HK-2 (cell line): ENCODE data around the gene DTWD2.
"Not testable (repeated sequence)": the region's sequence is repeated elsewhere in the genome, so short reads cannot be mapped to it uniquely, and the experiment has no call there.

Experiments used
- DNase-seq: peaks from one replicate; pipeline ENCODE4 v3.0.0-alpha.2; 2018; ENCODE audit not compliant: unreplicated experiment

Gene DTWD2

DNA sequence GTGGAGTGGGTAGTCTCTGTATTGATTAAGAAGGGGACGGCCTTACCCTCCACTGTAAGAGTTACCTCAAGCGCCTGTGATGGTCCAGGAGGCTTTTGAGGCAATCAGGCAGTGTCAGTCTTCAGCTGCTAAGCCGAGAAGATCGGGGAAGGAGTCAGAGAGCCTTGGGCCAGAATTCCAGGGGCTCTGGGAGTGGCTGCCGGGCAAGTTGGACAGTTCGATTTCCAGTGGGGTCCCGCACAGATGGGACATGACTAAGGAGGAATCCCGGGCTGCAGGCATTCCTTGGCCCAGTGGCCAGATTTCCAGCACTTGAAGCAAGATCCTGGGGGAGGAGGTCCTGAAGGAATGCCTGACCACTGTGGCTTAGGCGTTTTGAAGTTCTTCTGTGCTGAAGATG, 38.0 kb downstream of the DTWD2 start:
- not testable (repeated sequence) for DNase-seq

DNA sequence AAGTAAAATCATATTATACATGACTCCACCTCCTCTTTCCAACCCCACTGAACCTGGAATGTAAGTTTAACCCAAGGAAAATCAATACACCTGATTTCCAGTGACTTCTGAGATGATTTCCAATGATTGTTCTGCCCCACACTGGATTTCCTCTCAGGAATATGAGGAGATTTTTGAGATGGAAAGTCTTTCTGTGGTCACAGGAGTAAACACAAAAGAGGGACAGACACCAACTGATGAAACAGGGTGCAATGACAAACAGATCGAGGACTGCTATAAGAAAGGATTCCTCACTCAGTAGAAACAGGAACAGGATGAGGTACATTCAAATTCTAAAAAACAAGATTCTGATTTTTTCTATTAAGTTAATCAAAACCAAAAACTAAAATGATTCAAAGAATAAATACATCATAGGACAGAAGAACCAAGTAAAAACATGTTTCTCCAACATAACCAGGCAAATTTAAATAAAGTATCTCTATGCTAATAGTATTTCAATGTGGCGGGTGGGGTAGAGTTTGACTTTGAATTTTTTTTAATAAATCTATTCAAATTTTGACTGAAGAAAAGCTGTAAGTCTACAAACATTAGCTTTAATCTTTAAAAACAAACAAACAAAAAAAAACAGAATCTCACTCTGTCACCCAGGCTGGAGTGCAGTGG, 42.1 kb downstream of the DTWD2 start:
- DNase-seq = no peak

DNA sequence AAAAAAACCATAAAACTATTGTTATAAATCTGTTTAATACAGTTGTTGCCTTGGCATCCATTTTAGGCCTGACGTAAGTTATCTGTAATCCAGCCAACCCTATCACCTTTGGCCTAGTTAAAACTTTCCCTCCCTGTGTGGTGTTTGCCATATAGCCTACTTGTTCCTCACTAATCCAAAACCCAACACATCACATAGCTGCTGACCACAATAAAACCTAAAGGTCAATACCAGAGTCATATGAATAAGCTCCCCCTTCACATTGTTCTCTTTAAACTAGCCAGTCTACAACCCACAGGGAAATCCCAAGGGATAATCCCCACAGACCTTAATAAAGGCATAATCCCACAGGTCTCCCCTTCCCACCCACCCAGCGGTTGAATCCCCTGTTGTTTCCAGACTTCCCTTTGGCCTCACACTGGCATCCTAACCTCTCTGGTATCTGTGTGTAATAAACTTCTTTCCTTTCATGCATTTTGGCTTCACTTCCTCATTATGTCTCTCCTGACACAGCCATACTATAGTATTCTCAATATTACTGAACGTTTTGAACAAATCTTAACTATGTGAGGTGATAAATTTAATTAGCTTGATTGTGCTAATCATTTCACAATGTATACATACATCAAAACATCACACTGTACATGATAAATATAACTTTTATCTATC, 50.8 kb downstream of the DTWD2 start:
- no peak for DNase-seq

DNA sequence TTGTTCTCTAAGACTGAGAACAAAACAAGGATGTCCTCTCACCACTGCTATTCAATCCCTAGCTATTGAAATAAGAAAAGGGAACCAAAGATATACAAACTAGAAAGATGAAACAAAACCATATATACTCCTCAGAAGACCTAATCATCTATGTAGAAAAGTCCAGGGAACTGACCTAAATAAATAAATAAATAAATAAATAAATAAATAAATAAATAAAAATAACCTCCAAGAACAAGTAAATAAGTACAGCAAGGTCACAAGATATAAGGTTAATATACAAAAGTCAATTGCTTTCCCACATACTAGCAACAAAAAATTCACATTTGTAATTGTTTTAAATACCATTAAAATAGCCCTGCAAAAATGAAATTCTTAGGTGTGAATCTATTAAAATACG, 54.6 kb downstream of the DTWD2 start:
- no peak for DNase-seq

DNA sequence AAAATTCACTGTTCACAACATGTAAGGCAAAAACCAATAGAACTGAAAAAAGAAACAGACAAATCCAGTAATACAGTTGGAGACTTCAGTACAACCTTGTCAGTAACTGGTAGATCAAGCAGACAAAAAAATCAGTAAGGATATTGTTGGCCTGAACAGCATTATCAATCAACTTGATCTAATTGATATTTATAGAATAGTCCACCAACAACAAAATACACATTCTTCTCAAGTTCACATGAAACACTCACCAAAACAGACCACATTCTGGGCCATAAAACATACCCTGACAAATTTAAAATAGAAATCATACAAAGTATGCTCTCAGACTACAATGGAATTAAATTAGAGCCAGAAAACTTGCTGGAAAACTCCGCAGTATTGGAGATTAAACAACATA, 56.8 kb downstream of the DTWD2 start:
- no peak for DNase-seq

DNA sequence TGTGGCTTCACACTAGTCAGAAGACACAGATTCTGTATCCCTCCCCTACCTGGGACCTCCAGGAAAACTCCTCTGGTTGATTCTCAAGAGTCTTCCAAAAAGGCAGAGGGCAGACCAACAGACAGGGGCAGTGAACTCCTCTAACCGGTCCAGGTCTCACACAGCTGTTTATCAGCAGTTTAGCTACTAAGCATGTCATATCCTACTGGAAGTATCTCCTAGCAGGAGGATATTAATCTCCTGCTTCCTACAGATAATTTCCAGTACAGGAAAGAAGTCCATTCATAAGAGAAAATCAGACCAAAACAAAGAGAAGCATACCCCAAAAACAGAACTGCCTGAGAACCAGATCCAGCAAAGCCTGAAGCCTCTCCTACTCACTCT, 64.3 kb downstream of the DTWD2 start:
- DNase-seq = no peak

DNA sequence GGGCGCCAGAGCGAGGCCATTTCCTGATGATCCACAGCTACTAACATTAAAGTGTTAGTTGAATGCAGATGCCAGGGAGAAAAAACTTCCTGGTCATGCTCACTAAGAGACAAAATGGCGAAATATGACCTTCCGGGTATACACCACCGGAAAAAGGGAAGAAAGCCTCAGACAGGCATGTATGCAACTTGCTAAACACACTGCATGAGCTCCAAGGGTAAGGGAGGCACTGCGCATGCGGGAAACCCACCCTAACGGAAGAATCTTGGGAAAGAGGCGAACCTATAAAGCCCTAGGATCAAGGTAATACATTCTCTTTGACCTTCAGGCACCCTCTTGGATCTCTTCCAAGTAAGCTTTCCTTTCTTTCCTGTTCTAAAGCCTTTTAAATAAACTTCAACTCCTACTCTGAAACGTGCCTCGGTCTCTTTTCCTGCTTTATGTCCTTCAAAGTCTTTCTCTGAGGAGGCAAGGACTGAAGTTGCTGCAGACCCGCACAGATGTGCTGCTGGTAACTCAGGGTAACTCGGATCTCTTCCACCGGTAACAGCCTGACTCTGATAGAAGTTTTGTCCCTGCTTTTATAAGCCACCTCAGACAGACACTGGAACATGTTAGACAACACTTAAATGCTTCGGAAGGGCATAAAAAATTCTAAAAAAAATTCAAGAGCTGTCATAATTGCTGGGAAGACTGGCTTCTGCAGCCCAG, 64.9 kb downstream of the DTWD2 start:
- DNase-seq = no peak

DNA sequence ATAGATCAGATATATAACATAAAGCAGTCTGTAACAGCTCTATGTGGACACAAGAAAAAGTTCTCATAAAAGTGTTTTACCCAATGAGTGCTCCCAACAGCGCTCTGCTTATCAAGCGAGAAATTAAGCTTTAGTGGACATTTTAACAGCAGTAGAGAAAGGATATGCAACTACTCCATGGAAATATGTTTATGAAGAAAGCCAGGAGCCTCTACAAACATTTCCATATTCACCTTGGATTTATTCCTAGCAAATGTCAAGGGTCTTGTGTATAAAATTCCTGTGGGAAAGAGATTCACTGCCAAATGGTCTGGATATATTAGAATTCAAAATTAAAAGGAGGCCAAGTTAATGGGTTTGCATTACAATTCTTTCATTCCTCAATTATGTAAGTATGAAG, 66.5 kb downstream of the DTWD2 start:
- no peak for DNase-seq

DNA sequence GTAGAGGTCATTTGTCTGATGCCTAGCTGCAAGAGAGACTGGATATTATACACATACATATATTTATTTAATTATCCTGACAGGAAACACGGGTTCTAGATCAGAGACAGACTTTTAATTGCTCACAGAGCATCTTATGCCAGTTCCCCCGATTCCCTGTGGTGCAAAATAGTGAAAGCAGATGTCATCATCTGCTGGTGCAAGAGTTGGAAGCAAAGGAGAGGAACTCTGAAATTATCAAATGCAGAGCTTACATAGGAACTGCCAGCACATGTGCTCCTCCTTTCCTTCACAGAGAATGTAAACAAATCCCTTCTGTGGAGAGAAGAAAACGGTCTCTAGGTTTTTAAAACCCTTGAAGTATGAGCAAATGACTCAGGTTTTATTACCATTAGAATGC, 69.3 kb downstream of the DTWD2 start:
- no peak for DNase-seq

DNA sequence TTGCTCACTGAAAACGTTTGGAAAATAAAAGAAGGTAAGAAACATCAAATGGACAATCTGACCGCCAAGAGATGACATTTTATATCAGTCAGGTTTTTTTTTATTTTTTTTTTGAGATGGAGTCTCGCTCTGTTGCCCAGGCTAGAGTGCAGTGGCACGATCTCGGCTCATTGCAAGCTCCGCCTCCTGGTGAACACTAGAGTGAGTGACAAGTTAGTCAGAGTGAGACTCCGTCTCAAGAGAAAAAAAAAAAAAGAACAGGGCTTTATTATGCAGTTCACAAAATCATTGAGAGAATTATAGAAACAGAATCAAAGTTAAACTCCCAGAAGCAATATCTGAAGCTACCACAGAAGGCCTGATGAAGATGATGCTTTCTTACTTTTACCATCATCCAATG, 70.1 kb downstream of the DTWD2 start:
- DNase-seq = no peak

DNA sequence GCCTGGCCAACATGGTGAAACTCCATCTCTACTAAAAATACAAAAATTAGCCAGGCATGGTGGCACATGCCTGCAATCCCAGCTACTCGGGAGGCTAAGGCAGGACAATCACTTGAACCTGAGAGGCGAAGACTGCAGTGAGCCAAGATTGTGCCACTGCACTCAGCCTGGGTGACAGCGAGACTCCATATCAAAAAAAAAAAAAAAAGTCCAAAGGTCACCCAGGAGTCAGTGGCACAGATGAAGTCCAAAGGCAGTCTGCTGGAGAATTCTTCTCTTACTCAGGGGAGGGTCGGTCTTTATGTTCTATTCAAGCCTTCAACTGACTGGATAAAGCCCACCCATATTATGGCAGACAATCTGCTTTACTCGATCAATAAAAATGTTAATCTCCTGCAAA, 80.8 kb downstream of the DTWD2 start:
- DNase-seq = not testable (repeated sequence)

DNA sequence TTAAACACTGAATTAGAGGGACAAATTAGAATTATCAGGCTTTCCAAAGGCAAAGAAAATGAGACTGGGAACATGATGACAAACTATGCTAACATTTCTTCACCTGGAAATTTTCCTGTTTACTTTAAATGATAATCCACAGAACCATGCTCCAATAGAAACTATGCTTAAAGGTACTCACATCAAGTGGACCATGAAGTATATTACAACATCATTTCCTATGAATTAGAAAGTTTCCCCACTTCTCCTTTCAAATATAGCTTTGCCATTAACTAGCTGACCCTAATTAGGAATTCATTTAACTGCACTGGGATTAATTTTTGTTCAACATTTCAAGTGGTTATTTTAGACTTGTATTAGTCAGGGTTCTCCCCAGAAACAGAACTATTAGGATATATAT, 81.4 kb downstream of the DTWD2 start:
- DNase-seq = no peak

DNA sequence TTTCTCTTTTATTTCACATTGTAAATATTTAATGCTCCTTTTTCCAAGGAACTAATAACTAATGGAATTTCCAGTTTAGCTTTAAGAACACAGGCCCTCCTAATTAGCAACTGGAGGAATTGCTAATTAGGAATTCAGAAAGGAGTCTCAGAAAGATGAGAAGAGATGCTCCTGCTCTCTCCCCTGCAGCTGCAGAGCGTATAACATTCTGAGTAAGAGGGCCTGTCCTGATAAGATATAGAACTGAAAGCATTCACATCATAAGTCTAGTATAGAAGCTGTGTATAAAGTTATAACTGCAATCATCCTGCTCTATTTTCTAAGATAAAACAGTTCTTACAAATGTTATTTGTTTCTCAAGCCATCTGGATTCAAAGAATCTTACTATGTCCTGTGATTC, 83.2 kb downstream of the DTWD2 start:
- no peak for DNase-seq

DNA sequence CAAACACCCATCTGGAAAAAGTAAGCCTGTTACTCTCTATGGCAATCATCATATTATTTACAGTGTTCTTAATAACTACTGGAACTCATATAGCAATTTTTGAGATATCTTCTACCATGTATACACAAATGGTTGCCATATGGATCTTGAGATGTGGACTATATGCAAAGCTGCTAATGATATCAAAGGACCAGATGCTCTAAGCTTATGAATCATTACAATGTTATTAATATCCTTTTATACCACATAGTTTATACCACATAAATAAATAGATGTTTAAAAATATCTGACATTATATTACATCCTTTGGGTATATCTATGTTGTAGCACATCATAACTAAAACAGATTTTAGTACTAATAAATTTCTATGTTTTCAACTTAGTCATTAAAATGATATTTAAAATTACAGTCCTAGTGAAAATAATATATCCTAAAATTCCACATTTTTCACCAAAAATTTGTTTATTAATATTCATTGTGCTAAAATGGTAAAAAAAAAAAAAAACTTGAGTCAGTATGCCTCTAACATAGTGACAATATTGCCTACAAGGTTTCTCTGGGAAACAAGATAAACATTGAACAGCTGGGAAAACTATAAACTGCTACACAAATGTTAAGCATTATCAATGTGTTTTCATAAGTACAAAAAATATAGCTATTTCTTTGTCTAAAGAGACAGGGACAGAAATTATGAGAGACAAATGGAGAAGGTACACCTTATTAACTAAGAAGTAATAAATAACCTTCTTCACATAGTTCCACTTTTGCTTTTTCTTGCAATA, 85.5 kb downstream of the DTWD2 start:
- DNase-seq = no peak

DNA sequence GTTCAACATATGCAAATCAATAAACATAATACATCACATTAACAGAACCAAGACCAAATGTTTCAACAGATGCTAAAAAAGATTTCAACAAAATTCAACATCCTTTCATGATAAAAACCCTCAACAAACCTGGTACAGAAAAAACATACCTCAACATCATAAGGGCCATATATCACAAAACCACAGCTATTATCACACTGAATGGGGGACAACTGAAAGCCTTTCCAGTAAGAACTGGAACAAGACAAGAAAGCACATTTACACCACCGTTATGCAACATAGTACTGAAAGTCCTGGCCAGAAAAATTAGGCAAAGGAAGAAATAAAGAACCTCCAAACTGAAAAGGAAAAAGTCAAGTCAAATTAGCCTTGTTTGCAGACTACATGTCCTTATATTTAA, 93.6 kb downstream of the DTWD2 start:
- no peak for DNase-seq

DNA sequence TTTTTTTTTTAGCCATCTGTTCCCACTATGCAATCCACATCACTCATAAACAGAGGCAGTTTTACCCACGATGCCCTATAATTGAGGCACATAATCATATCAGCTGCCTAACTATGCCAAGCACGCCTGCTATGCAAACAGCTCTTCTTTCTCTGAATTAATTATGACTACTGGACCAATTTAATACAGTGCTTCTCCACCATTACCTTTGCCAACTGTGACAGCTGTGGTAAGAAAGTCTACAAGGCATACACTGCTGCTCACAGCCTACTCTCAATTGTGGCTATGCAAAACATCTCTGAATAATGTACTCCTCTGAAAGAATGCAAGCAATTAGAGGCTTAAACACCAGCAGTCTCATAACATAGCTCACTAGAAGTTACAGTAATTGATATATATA, 97.1 kb downstream of the DTWD2 start:
- no peak for DNase-seq

DNA sequence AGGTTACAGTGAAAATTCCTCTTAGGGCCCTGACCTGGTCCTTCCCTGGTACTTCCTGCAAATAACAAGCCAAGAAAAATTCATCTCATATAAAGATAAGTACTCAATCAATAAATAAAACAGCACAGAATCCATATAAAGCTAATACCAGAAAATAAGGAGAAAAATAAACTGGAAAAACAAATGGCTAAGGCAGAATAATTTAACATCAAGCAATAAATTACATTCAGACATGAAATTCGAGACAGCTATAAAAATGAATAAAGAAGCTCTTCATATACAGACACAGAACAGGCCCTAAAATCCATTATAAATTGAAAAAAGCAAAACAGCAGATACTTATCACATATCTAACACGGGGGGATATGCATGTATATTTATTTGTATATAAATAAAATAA, 99.2 kb downstream of the DTWD2 start:
- no peak for DNase-seq

DNA sequence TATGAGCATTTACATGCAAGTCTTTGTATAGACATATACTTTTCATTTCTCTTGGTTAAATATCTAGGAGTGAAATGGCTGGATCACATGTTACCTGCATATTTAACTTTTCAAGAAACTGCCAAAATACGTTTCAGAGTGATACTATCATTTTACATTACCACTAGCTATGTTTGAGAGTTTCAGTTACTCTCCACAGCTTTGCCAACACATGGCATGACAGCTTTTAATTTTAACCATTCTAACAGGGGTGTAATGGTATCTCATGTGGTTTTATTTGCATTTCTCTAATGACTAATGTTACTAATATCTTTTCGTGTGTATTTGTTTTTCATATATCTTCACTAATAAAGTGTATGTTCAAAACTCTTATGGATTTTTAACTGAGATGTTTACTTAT, 99.8 kb downstream of the DTWD2 start:
- no peak for DNase-seq

DNA sequence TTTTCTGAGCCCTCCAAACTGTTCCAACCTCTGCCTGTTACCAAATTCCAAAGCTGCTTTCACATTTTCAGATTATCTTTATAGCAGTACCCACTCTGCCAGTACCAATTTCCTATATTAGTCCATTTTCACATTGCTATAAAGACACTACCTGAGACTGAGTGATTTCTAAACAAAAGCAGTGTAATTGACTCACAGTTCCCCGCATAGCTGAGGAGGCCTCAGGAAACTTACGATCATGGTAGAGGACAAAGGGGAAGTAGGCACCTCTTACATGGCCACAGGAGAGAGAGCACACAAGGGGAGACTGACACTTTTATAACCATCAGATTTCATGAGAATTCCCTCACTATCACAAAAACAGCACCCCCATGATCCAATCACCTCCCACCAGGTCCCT, 105.0 kb downstream of the DTWD2 start:
- DNase-seq = no peak

DNA sequence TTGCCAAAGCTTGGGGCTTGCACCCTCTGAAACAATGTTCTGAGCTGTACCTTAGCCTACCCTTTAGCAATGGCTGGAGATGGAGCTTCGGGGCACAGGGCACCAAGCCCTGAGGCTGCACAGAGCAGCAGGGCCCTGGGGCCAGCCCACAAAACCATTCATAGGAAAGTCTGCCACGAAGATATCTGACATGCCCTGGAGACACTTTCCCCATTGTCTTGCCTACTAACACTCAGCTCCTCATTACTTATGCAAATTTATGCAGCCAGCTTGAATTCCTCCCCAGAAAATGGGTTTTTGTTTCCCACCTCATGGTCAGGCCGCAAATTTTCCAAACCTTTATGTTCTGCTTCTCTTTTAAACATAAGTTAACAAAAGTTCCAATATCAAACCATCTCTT, 105.7 kb downstream of the DTWD2 start:
- no peak for DNase-seq

DNA sequence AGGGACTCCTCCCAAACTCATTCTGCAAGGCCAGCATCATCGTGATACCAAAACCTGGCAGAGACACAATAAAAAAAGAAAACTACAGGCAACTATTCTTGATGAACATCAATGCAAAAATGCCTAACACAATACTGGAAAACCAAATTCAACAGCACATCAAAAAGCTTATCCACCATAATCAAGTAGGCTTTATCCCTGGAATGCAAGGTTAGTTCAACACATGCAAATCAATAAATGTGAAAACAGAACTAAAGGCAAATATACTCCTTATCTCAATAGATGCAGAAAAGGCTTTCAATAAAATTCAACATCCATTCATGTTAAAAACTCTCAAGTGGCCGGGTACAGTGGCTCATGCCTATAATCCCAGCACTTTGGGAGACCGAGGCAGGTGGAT, 111.5 kb downstream of the DTWD2 start:
- DNase-seq = not testable (repeated sequence)

DNA sequence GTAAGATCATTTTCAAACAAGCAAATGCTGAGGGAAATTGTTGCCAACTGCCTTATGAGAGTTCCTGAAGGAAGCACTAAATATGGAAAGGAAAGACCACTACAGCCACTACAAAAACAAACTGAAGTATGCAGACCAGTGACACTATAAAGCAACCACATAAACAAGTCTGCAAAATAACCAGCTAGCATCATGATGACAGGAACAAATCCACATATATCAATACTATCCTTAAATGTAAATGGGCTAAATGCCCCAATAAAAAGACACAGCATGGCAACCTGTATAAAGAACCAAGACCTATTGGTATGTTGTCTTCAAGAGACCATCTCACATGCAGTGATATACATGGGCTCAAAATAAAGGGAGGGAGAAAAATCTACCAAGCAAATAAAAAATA, 113.2 kb downstream of the DTWD2 start:
- DNase-seq = no peak

DNA sequence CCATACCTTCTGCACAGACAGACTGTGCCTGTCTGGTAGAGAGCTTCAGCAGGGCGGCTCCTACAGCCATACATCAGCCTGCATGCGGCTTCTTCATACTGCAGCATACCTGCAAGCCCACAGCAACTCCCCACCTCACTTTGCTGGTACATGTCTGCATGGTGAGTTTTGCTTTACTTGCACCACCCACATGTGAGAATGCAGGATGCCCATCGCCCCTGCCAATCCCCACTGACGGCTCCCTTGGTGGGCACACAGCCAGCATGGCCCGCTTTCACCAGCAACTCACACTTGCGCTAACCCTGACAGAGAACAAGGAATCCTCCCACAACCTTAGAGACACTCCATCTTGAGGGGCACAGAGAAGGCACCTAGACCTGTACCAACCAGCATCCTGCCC, 114.9 kb downstream of the DTWD2 start:
- no peak for DNase-seq
